Panc1 (cell line): ENCODE data around the gene LRRC3C.

Experiments used
- CTCF ChIP-seq: fragments of 450-650 bp; IDR thresholded peaks from 2 replicates; pipeline ENCODE4 v1.5.1; 2017; ENCODE audit warnings: mild to moderate bottlenecking
- POLR2AphosphoS5 ChIP-seq: IDR thresholded peaks from 2 replicates; pipeline ENCODE4 v1.6.1; 2012; ENCODE audit warnings: mild to moderate bottlenecking, low read depth, low read length, moderate library complexity
- REST ChIP-seq, 2 experiments: IDR thresholded peaks; 2 replicates each; pipeline ENCODE4 v1.6.1; 2011 to 2012; ENCODE audit warnings: low read depth in 2 of 2, control low read depth in 1 of 2, low read length in 1 of 2, mild to moderate bottlenecking in 1 of 2, moderate library complexity in 1 of 2; ENCODE audit not compliant: insufficient read depth in 1 of 2
- SIN3A ChIP-seq: IDR thresholded peaks from 2 replicates; pipeline ENCODE4 v1.6.1; 2012; ENCODE audit warnings: low read depth, mild to moderate bottlenecking, low read length, moderate library complexity, borderline replicate concordance; ENCODE audit not compliant: insufficient read depth
- TCF7L2 ChIP-seq: IDR thresholded peaks from 2 replicates; pipeline ENCODE4 v1.6.1; 2011; ENCODE audit warnings: mild to moderate bottlenecking, low read depth, low read length, inconsistent platforms

GRCh38 chr17:39988206-39988810, 60.8 kb downstream of the LRRC3C start:
- TF ChIP-seq CTCF (no peak), POLR2AphosphoS5 (no peak), SIN3A (no peak), REST (IDR thresholded peaks at IDR 0.05; ENCODE audit: insufficient read depth in 1 of 2, low read depth in 2 of 2, low read length in 1 of 2) (no peak), TCF7L2 (no peak)
